ENCODE results near the gene HSBP1. TPM values are rescaled to one million over a fixed set of nuclear protein-coding genes. Genes with fewer than 3 reads are reported as not detected.

HSBP1 gene
- total and polyA plus RNA-seq, 9 of the 15 experiments (the other 6 are each of a cell fraction or from before 2014, with no cell fraction given), result 84.9 to 677 (median 204) TPM

- intact Hi-C loops (cut with micrococcal nuclease) (no loop called here), in situ Hi-C loops (cut with MboI) (no loop called here)
- TF ChIP-seq HNRNPH1 (optimal IDR thresholded peaks at IDR 0.05; ENCODE audit: low read depth, low read length) (no peak), GTF3C2 (IDR thresholded peaks at IDR 0.05; ENCODE audit: borderline replicate concordance, extremely low read depth, insufficient read length) (no peak), LCOR (CRISPR knock-in tag; IDR thresholded peaks at IDR 0.05) (no peak), SMARCB1 (IDR thresholded peaks at IDR 0.05; ENCODE audit: insufficient read length, low read depth) (no peak), MCM7 (IDR thresholded peaks at IDR 0.05) (no peak), POLR2H (tag; IDR thresholded peaks at IDR 0.05; ENCODE audit: low read depth) (no peak), ZNF175 (CRISPR knock-in tag; IDR thresholded peaks at IDR 0.05; ENCODE audit: low read depth) (no peak), ZNF449 (CRISPR knock-in tag; IDR thresholded peaks at IDR 0.05) (no peak), TRIM24 (IDR thresholded peaks at IDR 0.05) (peak in 1 of 2 experiments; percentile 40; a peak in 1 of 4 replicates), E2F8 (IDR thresholded peaks at IDR 0.05; ENCODE audit: low read depth, partially characterized antibody) (no peak), DPF2 (IDR thresholded peaks at IDR 0.05) (no peak), ZNF316 (IDR thresholded peaks at IDR 0.05) (peak; percentile 57), CHD1 (IDR thresholded peaks at IDR 0.05; ENCODE audit: low read length) (no peak), CBX3 (IDR thresholded peaks at IDR 0.05; ENCODE audit: borderline replicate concordance in 1 of 2, low read length in 2 of 2) (no peak), HLTF (IDR thresholded peaks at IDR 0.05) (no peak), ZKSCAN1 (IDR thresholded peaks at IDR 0.05; ENCODE audit: low read depth, low read length) (no peak)
- H3K36me3 ChIP-seq (ENCODE audit: control insufficient read depth, insufficient read depth, low read length), result no peaks in the 10 kb centered on the region
- H4K20me1 ChIP-seq (replicated peaks; ENCODE audit: control insufficient read depth, insufficient read depth, low read length), result no peaks in the 10 kb centered on the region
- H3K9me1 ChIP-seq (ENCODE audit: control insufficient read depth, insufficient read depth, low read length), result no peaks in the 10 kb centered on the region
- CTCF ChIA-PET (ENCODE audit: low intra/inter-chr PET ratio), result no interaction called here
- no peak overlapping the region for H3K27ac ChIP-seq (ENCODE audit: extremely low read depth, low read depth, low read length)
- 0 out of 2 replicates have a peak, but pooled peaks cover 4% of the 10 kb centered on the region for H3K9me3 ChIP-seq (replicated peaks; ENCODE audit: control insufficient read depth, insufficient read depth, low read depth, low read length)
- H2AFZ ChIP-seq (ENCODE audit: low read depth, low read length), result no peak overlapping the region
- 0% methylated on average over 4 of the region's 4 CpGs for WGBS (ENCODE audit: insufficient coverage, low coverage, missing lambda C conversion rate)
- FAIRE-seq, result no peak
- H3K4me2 ChIP-seq (ENCODE audit: insufficient read depth, low read length), result no peak overlapping the region
- peaks cover 0 to 12% of the 10 kb centered on the region in 2 experiments; a peak in 3 of 5 replicates for H3K4me1 ChIP-seq (replicated peaks in 1 of 2; ENCODE audit: control insufficient read depth in 2 of 2, insufficient read depth in 2 of 2, low read length in 2 of 2)
- DNase-seq (ENCODE audit: extremely low read depth in 1 of 4, low spot score in 3 of 4), result no peak
- H3K9ac ChIP-seq (ENCODE audit: insufficient read depth in 1 of 2, low read depth in 2 of 2, low read length in 2 of 2), result no peak overlapping the region
- POLR2A ChIA-PET, result interaction anchor here (0.5 kb wide), 1 partner anchor 247 kb away, joined by 4 read pairs; no protein-coding TSS in a partner anchor
- H3K79me2 ChIP-seq (ENCODE audit: control insufficient read depth, insufficient read depth, low read length), result no peaks in the 10 kb centered on the region
- H3K4me3 ChIP-seq, result no peak overlapping the region
- peaks cover 23 to 24% of the 10 kb centered on the region in 2 experiments for H3K27me3 ChIP-seq (ENCODE audit: control insufficient read depth in 2 of 2, insufficient read depth in 2 of 2, low read length in 2 of 2)
- BruUV-seq (replicated peaks), result no TSS peak
- no peak for ATAC-seq
Measured at GRCh38 chr16:83837566-83837965, 29.8 kb downstream of the HSBP1 start.

Measured in K562 (cell line).